K562 (cell line): ENCODE results near the gene WIPF1. TPM values are rescaled to one million over a fixed set of nuclear protein-coding genes. Genes with fewer than 3 reads are reported as not detected.
A peak's percentile ranks its signal among the peaks of the same experiment; 100 is the strongest.

Experiments
- ATAC-seq: fragments of 200-7000 bp; cut with Tn5 transposase; 3 replicates; pipeline ENCODE4 v1.9.1; 2020; ENCODE audit warnings: moderate library complexity
- BruUV-seq: library from RNA; stranded (reverse); fragments of 400-500 nt; replicated peaks from 2 replicates; lab custom pipeline; 2021; lab: Mats Ljungman, UMichigan
- CTCF ChIA-PET: fragments of 300-600 bp; formaldehyde crosslinking; extraction: SDS; loops from one replicate; lab custom pipeline; 2021; ENCODE audit warnings: low intra/inter-chr PET ratio; lab: Yijun Ruan, JAX
- POLR2A ChIA-PET: fragments of 300-600, 350-650 bp; sonication (Branson Sonifier 250); formaldehyde crosslinking; extraction: SDS; loops from one replicate; lab custom pipeline; 2021; ENCODE audit warnings: antibody characterized with exemption, inconsistent platforms; lab: Yijun Ruan, JAX
- DNase-seq, 4 experiments: peaks; one replicate each; pipeline versions ENCODE4 v3.0.0 to v3.0.0-alpha.2; 2011 to 2018; ENCODE audit warnings: low spot score in 3 of 4, mixed read lengths in 3 of 4; ENCODE audit errors: extremely low read depth in 1 of 4
- FAIRE-seq: peaks from 2 replicates; lab custom pipeline; 2011; peaks lifted over from hg19 to GRCh38; lab: Jason Lieb, UNC
- H2AFZ ChIP-seq: 2 replicates; pipeline ENCODE4 v1.6.0; 2011; ENCODE audit warnings: low read depth, low read length, control low read depth, inconsistent platforms
- H3K27ac ChIP-seq: fragments of 200-600 bp; 3 replicates; pipeline ENCODE4 v1.8.0; 2011; ENCODE audit warnings: low read depth, mild to moderate bottlenecking, control low read depth, inconsistent platforms, low read length, moderate library complexity, mixed read lengths; ENCODE audit errors: extremely low read depth
- H3K27me3 ChIP-seq, 2 experiments: fragments of 300-600 bp in 1 of 2; 2 replicates in 1 of 2; 3 replicates in 1 of 2; pipeline versions ENCODE4 v1.6.0 to v1.8.0; 2011; ENCODE audit warnings: inconsistent platforms in 2 of 2, low read length in 2 of 2, mild to moderate bottlenecking in 1 of 2, mixed read lengths in 1 of 2, moderate library complexity in 1 of 2; ENCODE audit not compliant: control insufficient read depth in 2 of 2, insufficient read depth in 2 of 2
- H3K36me3 ChIP-seq: fragments of 300-600 bp; 3 replicates; pipeline ENCODE4 v1.8.0; 2011; ENCODE audit warnings: mild to moderate bottlenecking, low read length, inconsistent platforms; ENCODE audit not compliant: control insufficient read depth, insufficient read depth
- H3K4me1 ChIP-seq, 2 experiments: fragments of 200-600 bp in 1 of 2; replicated peaks in 1 of 2; 2 replicates in 1 of 2; 3 replicates in 1 of 2; pipeline versions ENCODE4 v1.5.1 to v1.8.0; 2011; ENCODE audit warnings: inconsistent platforms in 2 of 2, low read length in 2 of 2, mild to moderate bottlenecking in 1 of 2, mixed read lengths in 1 of 2, moderate library complexity in 1 of 2; ENCODE audit not compliant: control insufficient read depth in 2 of 2, insufficient read depth in 2 of 2
- H3K4me2 ChIP-seq: 2 replicates; pipeline ENCODE4 v1.6.1; 2011; ENCODE audit warnings: low read length, control low read depth, inconsistent platforms, mixed read lengths; ENCODE audit not compliant: insufficient read depth
- H3K4me3 ChIP-seq: fragments of 200-600 bp; sonication (generic), shearing (Covaris generic); 2 replicates; pipeline ENCODE4 v1.5.1; 2016; ENCODE audit warnings: control low read depth, inconsistent platforms
- H3K79me2 ChIP-seq: fragments of 200-600 bp; 3 replicates; pipeline ENCODE4 v1.8.0; 2011; ENCODE audit warnings: low read length, inconsistent platforms; ENCODE audit not compliant: control insufficient read depth, insufficient read depth
- H3K9ac ChIP-seq, 2 experiments: 2 replicates each; pipeline versions ENCODE4 v1.6.0 to v1.6.1; 2011; ENCODE audit warnings: low read depth in 2 of 2, low read length in 2 of 2, control low read depth in 1 of 2, inconsistent platforms in 1 of 2, mild to moderate bottlenecking in 1 of 2, mixed read lengths in 1 of 2; ENCODE audit not compliant: insufficient read depth in 1 of 2
- H3K9me1 ChIP-seq: one replicate; pipeline ENCODE4 v1.6.0; 2011; ENCODE audit warnings: inconsistent platforms, mild to moderate bottlenecking, low read length, moderate library complexity; ENCODE audit not compliant: control insufficient read depth, insufficient read depth
- H3K9me3 ChIP-seq: replicated peaks from 2 replicates; pipeline ENCODE4 v1.5.1; 2011; ENCODE audit warnings: low read depth, low read length, inconsistent platforms; ENCODE audit not compliant: control insufficient read depth, insufficient read depth
- H4K20me1 ChIP-seq: replicated peaks from 2 replicates; pipeline ENCODE4 v1.6.1; 2011; ENCODE audit warnings: low read length, inconsistent platforms, mixed read lengths; ENCODE audit not compliant: control insufficient read depth, insufficient read depth
- ARID3B ChIP-seq: fragments of 250-450 bp; sonication (Bioruptor Pico); IDR thresholded peaks from 2 replicates; pipeline ENCODE4 v1.4.0; 2020; ENCODE audit warnings: borderline replicate concordance
- CXXC5 ChIP-seq: fragments of 250-450 bp; sonication (Bioruptor Pico); IDR thresholded peaks from 2 replicates; pipeline ENCODE4 v1.8.0; 2022; ENCODE audit warnings: inconsistent platforms, mild to moderate bottlenecking, moderate library complexity
- ERF ChIP-seq: fragments of 450-650 bp; formaldehyde crosslinking; IDR thresholded peaks from 2 replicates; pipeline ENCODE4 v1.4.0; 2020; ENCODE audit warnings: mild to moderate bottlenecking, mixed read lengths
- MAZ ChIP-seq, 2 experiments: fragments of 450-650 bp in 1 of 2; sonication (generic) in 1 of 2; formaldehyde crosslinking; IDR thresholded peaks in 1 of 2; conservative IDR thresholded peaks in 1 of 2; 2 replicates each; pipeline versions ENCODE4 v1.4.0 to v1.5.0; 2020; ENCODE audit warnings: mild to moderate bottlenecking in 1 of 2, missing genetic modification reagents in 1 of 2
- POLR2A ChIP-seq: fragments of 450-650 bp; conservative IDR thresholded peaks from 2 replicates; pipeline ENCODE4 v1.6.1; 2016
- RBM15 ChIP-seq: fragments of 200-400 bp; formaldehyde crosslinking; IDR thresholded peaks from 2 replicates; pipeline ENCODE4 v1.6.1; 2018; ENCODE audit warnings: mild to moderate bottlenecking, low read length, moderate library complexity; ENCODE audit not compliant: insufficient read depth
- THRB ChIP-seq: fragments of 450-650 bp; formaldehyde crosslinking; conservative IDR thresholded peaks from 2 replicates; pipeline ENCODE4 v1.4.0; 2022; ENCODE audit warnings: mild to moderate bottlenecking, missing genetic modification characterization
- ZNF232 ChIP-seq: sonication (generic); formaldehyde crosslinking; IDR thresholded peaks from 2 replicates; pipeline ENCODE4 v1.8.0; 2022; ENCODE audit warnings: mild to moderate bottlenecking, missing genetic modification reagents
- ZNF316 ChIP-seq: fragments of 450-650 bp; IDR thresholded peaks from 2 replicates; pipeline ENCODE4 v1.6.1; 2016
- ZNF780A ChIP-seq: fragments of 250-450 bp; sonication (Bioruptor Pico); IDR thresholded peaks from 2 replicates; pipeline ENCODE4 v1.5.0; 2021; ENCODE audit warnings: mild to moderate bottlenecking
- WGBS: fragments of 100-300 bp; shearing (Covaris generic); methylation state at CpG from one replicate; pipeline ENCODE4 v1.1.6; 2016; ENCODE audit warnings: low coverage, mixed read lengths; ENCODE audit not compliant: insufficient coverage; ENCODE audit errors: missing lambda C conversion rate; 5-methylcytosine and 5-hydroxymethylcytosine counted together
- in situ Hi-C: fragments of 300-500 bp; cut with MboI; formaldehyde crosslinking; loops from 4 replicates; pipeline ENCODE4 v1.15.0; 2018; ENCODE audit warnings: inconsistent platforms, mixed read lengths
- intact Hi-C: fragments of 100-400 bp; cut with micrococcal nuclease; formaldehyde crosslinking; loops from 2 replicates; pipeline ENCODE4 v1.14.2; 2022
- polyA plus RNA-seq, 8 experiments: library from polyadenylated mRNA; depleted of rRNA in 4 of 8; stranded (reverse) in 5 of 8; unstranded in 3 of 8; fragments of >200 nt; fragmentation: Nextera tagmentation in 2 of 8; fragmentation: Illumina TruSeq in 1 of 8; extraction: Ambion mirVana in 2 of 8; extraction: Trizol in 1 of 8; gene quantifications; 2 replicates each; pipeline versions ENCODE4 v1.2.1 to v1.2.3, GENCODE V29; 2011 to 2014; ENCODE audit warnings: inconsistent platforms in 1 of 8, missing spikeins in 1 of 8
- total RNA-seq, 7 experiments: library from RNA; depleted of rRNA in 6 of 7; stranded (reverse); fragments of >200 nt in 6 of 7; fragmentation: Illumina TruSeq in 2 of 7; extraction: Trizol in 2 of 7; gene quantifications; 2 replicates each; pipeline versions ENCODE4 v1.2.1 to v1.2.3, GENCODE V29; 2011 to 2021; ENCODE audit warnings: low replicate concordance in 1 of 7

The WIPF1 gene
- total and polyA plus RNA-seq, 9 of the 15 experiments (the other 6 are each of a cell fraction or from before 2014, with no cell fraction given) = 0.54 to 4.9 (median 2.4) TPM

- no peak overlapping the region for H3K4me2 ChIP-seq
- ChIA-PET CTCF (no interaction called here), POLR2A (interaction anchor here (0.6 to 1.3 kb wide), 2 partner anchors 13 to 244 kb away, joined by 3 read pairs; no protein-coding TSS in a partner anchor)
- no peaks in the 10 kb centered on the region for H3K36me3 ChIP-seq
- DNase-seq (no peak), FAIRE-seq (no peak), ATAC-seq (no peak)
- H3K4me1 ChIP-seq = peaks cover 12 to 27% of the 10 kb centered on the region in 2 experiments; a peak in 4 of 5 replicates
- no peaks in the 10 kb centered on the region for H3K9me3 ChIP-seq
- TF ChIP-seq ZNF316 (0 out of 2 replicates have a peak, but pooled peaks have one; percentile 4), ZNF780A (CRISPR knock-in tag) (no peak)
- no peak overlapping the region for H3K27ac ChIP-seq
- no peaks in the 10 kb centered on the region for H3K9me1 ChIP-seq
- no peak overlapping the region; the same call in 1 of the 2 replicates for H2AFZ ChIP-seq
- no peaks in the 10 kb centered on the region for H3K27me3 ChIP-seq
- H4K20me1 ChIP-seq = no peaks in the 10 kb centered on the region
- no peak overlapping the region for H3K9ac ChIP-seq
- intact Hi-C loops = no loop called here
- no TSS peak for BruUV-seq
- in situ Hi-C loops = no loop called here
- no peaks in the 10 kb centered on the region for H3K79me2 ChIP-seq
- 67% methylated on average over 3 of the region's 3 CpGs for WGBS
- no peak overlapping the region for H3K4me3 ChIP-seq
Observed at GRCh38 chr2:174635776-174636404, 38.3 kb upstream of the WIPF1 start.

- peak; percentile 26 for ATAC-seq
- intact Hi-C loops = no loop called here
- TF ChIP-seq POLR2A (no peak), THRB (CRISPR knock-in tag) (no peak), RBM15 (no peak), MAZ (CRISPR knock-in tag; conservative IDR thresholded peaks at IDR 0.05 in 1 of 2, IDR thresholded peaks at IDR 0.05 in 1 of 2) (no peak), ARID3B (no peak), ZNF232 (no peak), ERF (CRISPR knock-in tag) (0 out of 2 replicates have a peak, but pooled peaks have one; percentile 5), CXXC5 (CRISPR knock-in tag) (0 out of 2 replicates have a peak, but pooled peaks have one; percentile 2)
Observed at GRCh38 chr2:174635015-174635593, 37.5 kb upstream of the WIPF1 start.

More at GRCh38 chr2:174635015-174635593, 37.5 kb upstream of the WIPF1 start:
- Histone ChIP-seq H2AFZ (peak overlapping the region; percentile 84), H3K36me3 (no peaks in the 10 kb centered on the region), H3K27ac (peak overlapping the region; percentile 61; the same call in 1 of the 3 replicates), H3K9me3 (no peaks in the 10 kb centered on the region), H3K9me1 (no peaks in the 10 kb centered on the region), H3K79me2 (no peaks in the 10 kb centered on the region), H3K4me1 (peaks cover 12 to 27% of the 10 kb centered on the region in 2 experiments; a peak in 4 of 5 replicates), H3K9ac (0 out of 4 replicates have a peak overlapping the region, but pooled peaks of 1 of the 2 experiments have one; percentile 46), H3K4me3 (no peak overlapping the region), H3K4me2 (peak overlapping the region; percentile 54; the same call in 1 of the 2 replicates), H3K27me3 (no peaks in the 10 kb centered on the region), H4K20me1 (no peaks in the 10 kb centered on the region)
- no peak for FAIRE-seq
- in situ Hi-C loops = no loop called here
- no peak for DNase-seq
- ChIA-PET POLR2A (interaction anchor here (0.6 to 1.3 kb wide), 3 partner anchors 12 to 243 kb away, joined by 3 to 5 read pairs (median 3); no protein-coding TSS in a partner anchor), CTCF (no interaction called here)
- WGBS = 79% methylated on average over 3 of the region's 3 CpGs
- BruUV-seq = no TSS peak
